Heart left ventricle (tissue), 13 donors: Measurements from ENCODE around the gene TAOK3.

Experiments
- CTCF ChIP-seq, 12 donors: fragments of 200-600 bp; sonication (generic) in 4 of 12; IDR thresholded peaks; one replicate each; pipeline versions ENCODE4 v1.5.0 to v1.8.0; 2018 to 2022; ENCODE audit warnings: antibody characterized with exemption in 12 of 12, mild to moderate bottlenecking in 5 of 12
- POLR2A ChIP-seq, 2 donors: fragments of 450-650 bp; IDR thresholded peaks; one replicate each; pipeline ENCODE4 v1.6.1; 2017; ENCODE audit warnings: antibody characterized with exemption in 2 of 2, mild to moderate bottlenecking in 2 of 2, moderate library complexity in 2 of 2
- donor health status: ischemic (EF 13 %, LVEDD 7.1; RV severe dilation, severe dysfunction).
- donor health status: DM: no; HTN: yes; CAD: no.
- donor health status: DM: no; HTN: no; CAD: no.
- donor health status: ischemic (EF 25% LVEDD 6.9; RV normal size, moderate dysfunction).
- donor health status: ischemic (EF 25% LVEDD 5.7; RV mildly dilated, moderate dysfunction).
- donor health status: ischemic (EF 35%, LVEDD 5.7; RV mildly dilated, moderate dysfunction).
- donor health status: nonischemic (EF 11% LVEDD 7.7; RV severe dilation, severe dysfunction).
- donor health status: DM: yes; HTN: yes; CAD: no.
- donor health status: PGD.
- donor health status: ischemic (EF 29% LVEDD 5.4; RV normal size, mild dysfunction).
- donor health status: nonischemic (EF 23%, LVEDD 6.1; RV moderate dilation, normal function).

GRCh38 chr12:118150625-118151024 lies 222.1 kb downstream of the TAOK3 start:
- no peak for TF ChIP-seq CTCF (IDR thresholded peaks at IDR 0.05)
- no peak for TF ChIP-seq POLR2A (IDR thresholded peaks at IDR 0.05)
